ENCODE data around the gene TMEM18. TPM values are rescaled to one million over a fixed set of nuclear protein-coding genes. Genes with fewer than 3 reads are reported as not detected.

Gene TMEM18
- total RNA-seq (2021) = 28.3 and 30.7 TPM in 2 replicates
- long read RNA-seq, transcript TMEM18-205 (6 exons, 2,572 nt) = minor isoform, 5 of 107 reads
- long read RNA-seq, transcript TMEM18-201 (5 exons, 2,762 nt) = major isoform, 80 of 107 reads
- long read RNA-seq, partial matches to known transcripts = 2 of 107 reads
- long read RNA-seq, other reads (novel, unspliced or antisense) = 16 of 107 reads

- H3K9me3 Mint-ChIP-seq = no peaks in the 10 kb centered on the region; a peak in 1 of 5 replicates
- Histone ChIP-seq H4K8ac (replicated peaks; ENCODE audit: insufficient read length, low read depth, low read length) (peak within 1 kb of the TSS; percentile 60), H3K18ac (ENCODE audit: insufficient read length, low read depth, low read length) (peak within 1 kb of the TSS; percentile 100), H3K23ac (ENCODE audit: insufficient read length, low read depth, low read length) (no peak within 1 kb of the TSS), H3K23me2 (ENCODE audit: insufficient read length, low read depth, low read length, poor library complexity, severe bottlenecking) (peaks cover 8% of the 10 kb centered on the region), H3K14ac (ENCODE audit: insufficient read depth, low read length) (peak within 1 kb of the TSS; percentile 100), H2AK5ac (ENCODE audit: insufficient read length, low read length) (no peak within 1 kb of the TSS), H2BK12ac (ENCODE audit: insufficient read length, low read depth, low read length) (no peak within 1 kb of the TSS), H3K9ac (ENCODE audit: extremely low read depth, insufficient read length, low read length) (peak within 1 kb of the TSS; percentile 100), H2BK20ac (ENCODE audit: low read depth, low read length, poor library complexity, severe bottlenecking) (no peak within 1 kb of the TSS), H3K27me3 (ENCODE audit: insufficient read depth, low read length) (no peaks in the 10 kb centered on the region), H3T11ph (ENCODE audit: low read length) (no peak within 1 kb of the TSS), H4K91ac (ENCODE audit: insufficient read length, low read depth, low read length) (no peak within 1 kb of the TSS), H3K79me2 (ENCODE audit: insufficient read depth, low read length) (peaks cover 4% of the 10 kb centered on the region; the same call in 1 of the 2 replicates), H3K27ac (ENCODE audit: insufficient read length, low read depth, low read length) (peak within 1 kb of the TSS; percentile 82), H3K4me2 (ENCODE audit: insufficient read depth, insufficient read length, low read length) (peak within 1 kb of the TSS; percentile 62), H3K4me1 (ENCODE audit: insufficient read depth, low read length) (no peaks in the 10 kb centered on the region), H3K79me1 (ENCODE audit: insufficient read depth, low read depth, low read length, poor library complexity, severe bottlenecking) (peaks cover 3% of the 10 kb centered on the region), H3K4ac (ENCODE audit: low read depth, low read length) (no peak within 1 kb of the TSS; the same call in 1 of the 2 replicates), H2BK120ac (ENCODE audit: low read depth, low read length, poor library complexity, severe bottlenecking) (no peak within 1 kb of the TSS), H2AFZ (ENCODE audit: low read length) (no peak within 1 kb of the TSS), H4K5ac (ENCODE audit: insufficient read length, low read depth, low read length) (peak within 1 kb of the TSS; percentile 98), H2BK5ac (ENCODE audit: insufficient read length, low read length) (peak within 1 kb of the TSS; percentile 84), H3K56ac (ENCODE audit: insufficient read length, low read depth, low read length) (peak within 1 kb of the TSS; percentile 18), H2BK15ac (ENCODE audit: low read depth, low read length) (no peak within 1 kb of the TSS), H3K9me3 (ENCODE audit: control insufficient read depth, low read depth, low read length) (no peaks in the 10 kb centered on the region), H4K20me1 (ENCODE audit: control insufficient read depth, insufficient read depth, insufficient read length) (no peaks in the 10 kb centered on the region)
- H3K27me3 Mint-ChIP-seq (ENCODE audit: low read depth) = no peaks in the 10 kb centered on the region; the same call in 1 of the 2 replicates
- peak within 1 kb of the TSS; percentile 97 to 100 (median 99) for H3K27ac Mint-ChIP-seq
- peaks cover 11 to 27% (median 22%) of the 10 kb centered on the region in 3 experiments for H3K36me3 Mint-ChIP-seq (ENCODE audit: insufficient read depth in 1 of 3, low read depth in 3 of 3)
- peak; percentile 95 for DNase-seq
- H3K4me3 Mint-ChIP-seq = peak within 1 kb of the TSS; percentile 92 to 98
- WGBS (ENCODE audit: extremely low coverage, insufficient read length, low lambda C conversion rate) = no CpG with 5 or more reads among the region's 68 CpGs
- H3K4me1 Mint-ChIP-seq = peaks cover 35 to 36% of the 10 kb centered on the region in 2 experiments
- peak; percentile 40 for TF ChIP-seq CTCF (conservative IDR thresholded peaks at IDR 0.05)
These were observed at the start of gene TMEM18 for GRCh38 chr2:677056-677958. TSS of gene TMEM18 (minus strand) at chr2:677406. CDS start at chr2:677345, 61 bp downstream.
